GM20000 (cell line): ENCODE results near the gene GDF2.

Source experiments
- DNase-seq: peaks from one replicate; pipeline ENCODE4 v3.0.0; 2012; ENCODE audit warnings: low spot score
- CTCF ChIP-seq: IDR thresholded peaks from 2 replicates; pipeline ENCODE4 v1.5.1; 2012; ENCODE audit warnings: mild to moderate bottlenecking, control low read depth; ENCODE audit errors: extremely low read depth, missing control alignments

Gene GDF2

GRCh38 chr10:47291682-47292081, 30.6 kb upstream of the GDF2 start:
- DNase-seq = no peak
- no peak for TF ChIP-seq CTCF

GRCh38 chr10:47294057-47294456, 28.2 kb upstream of the GDF2 start:
- no peak for TF ChIP-seq CTCF
- DNase-seq = no peak

- no peak for DNase-seq
- TF ChIP-seq CTCF = no peak
These were observed 27.8 kb upstream of the GDF2 start for GRCh38 chr10:47294501-47294900.

- no peak for TF ChIP-seq CTCF
- DNase-seq = no peak
These were observed 26.8 kb upstream of the GDF2 start for GRCh38 chr10:47295411-47295810.

- DNase-seq = no peak
These were observed 25.9 kb upstream of the GDF2 start for GRCh38 chr10:47296156-47296894.

GRCh38 chr10:47296941-47297340, 25.3 kb upstream of the GDF2 start:
- TF ChIP-seq CTCF = no peak
- DNase-seq = no peak

More at GRCh38 chr10:47296156-47296894, 25.9 kb upstream of the GDF2 start:
- TF ChIP-seq CTCF = no peak

GRCh38 chr10:47297866-47298540, 24.3 kb upstream of the GDF2 start:
- TF ChIP-seq CTCF = no peak
- DNase-seq = no peak
